ENCODE results near the gene CCL28. TPM values are rescaled to one million over a fixed set of nuclear protein-coding genes. Genes with fewer than 3 reads are reported as not detected.

Gene CCL28
- polyA plus RNA-seq, 1 experiment, result 0.29 TPM

DNA sequence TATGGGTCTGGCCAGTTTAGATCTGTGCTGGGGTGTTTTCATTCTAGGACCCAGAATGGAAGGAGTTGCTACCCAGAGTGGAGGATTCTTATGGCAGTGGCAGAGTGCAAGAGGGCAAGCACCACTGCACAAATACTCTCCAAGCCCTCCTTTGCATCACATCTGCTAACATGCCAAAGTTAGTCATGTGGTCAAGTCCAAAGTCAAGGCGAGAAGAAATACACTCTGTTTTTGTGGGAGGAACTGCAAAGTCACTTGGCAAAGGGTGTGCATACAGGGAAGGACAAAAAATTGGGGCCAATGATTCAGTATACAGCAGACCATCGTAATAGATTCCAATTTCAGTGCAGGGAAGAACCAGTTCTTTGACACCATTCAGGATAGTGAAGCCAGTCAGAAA lies 55.1 kb downstream of the CCL28 start:
- Histone ChIP-seq H3K4me3 (ENCODE audit: low read depth, low read length) (no peak overlapping the region), H3K27me3 (ENCODE audit: control insufficient read depth, insufficient read depth, low read length) (no peaks in the 10 kb centered on the region), H3K36me3 (ENCODE audit: control insufficient read depth, insufficient read depth, low read length) (no peaks in the 10 kb centered on the region)
- ChIA-PET POLR2A (no interaction called here), CTCF (no interaction called here)
- no peak for DNase-seq (ENCODE audit: low read depth)
- TF ChIP-seq CTCF (IDR thresholded peaks at IDR 0.05; ENCODE audit: insufficient read depth, low read depth, low read length), result no peak

DNA sequence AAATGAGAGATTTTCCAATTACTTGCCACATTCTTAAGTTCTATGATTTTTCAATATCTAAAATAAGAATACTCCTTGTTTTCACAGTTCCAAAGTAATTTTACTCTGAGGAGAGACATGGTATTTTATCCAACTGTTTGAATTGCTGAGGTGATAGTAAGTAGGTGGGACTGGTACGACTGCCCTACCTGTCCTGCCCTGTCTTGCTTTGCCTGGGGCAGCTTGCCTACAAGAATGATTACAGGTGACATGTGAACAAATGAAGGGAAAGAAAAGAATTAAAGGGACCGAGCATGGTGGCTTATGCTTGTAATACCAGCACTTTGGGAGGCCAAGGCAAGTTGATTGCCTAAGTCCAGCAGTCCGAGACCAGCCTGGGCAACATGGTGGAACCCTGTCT lies 57.4 kb downstream of the CCL28 start:
- no peak for DNase-seq (ENCODE audit: low read depth)
- ChIA-PET POLR2A (no interaction called here), CTCF (no interaction called here)
- Histone ChIP-seq H3K36me3 (ENCODE audit: control insufficient read depth, insufficient read depth, low read length) (no peaks in the 10 kb centered on the region), H3K27me3 (ENCODE audit: control insufficient read depth, insufficient read depth, low read length) (no peaks in the 10 kb centered on the region), H3K4me3 (ENCODE audit: low read depth, low read length) (no peak overlapping the region)
- TF ChIP-seq CTCF (IDR thresholded peaks at IDR 0.05; ENCODE audit: insufficient read depth, low read depth, low read length), result no peak

GRCh38 chr5:43353668-43354067 lies 58.5 kb downstream of the CCL28 start:
- Histone ChIP-seq H3K36me3 (ENCODE audit: control insufficient read depth, insufficient read depth, low read length) (no peaks in the 10 kb centered on the region), H3K4me3 (ENCODE audit: low read depth, low read length) (no peak overlapping the region), H3K27me3 (ENCODE audit: control insufficient read depth, insufficient read depth, low read length) (no peaks in the 10 kb centered on the region)
- ChIA-PET POLR2A (no interaction called here), CTCF (no interaction called here)
- DNase-seq (ENCODE audit: low read depth), result no peak
- TF ChIP-seq CTCF (IDR thresholded peaks at IDR 0.05; ENCODE audit: insufficient read depth, low read depth, low read length), result no peak

DNA sequence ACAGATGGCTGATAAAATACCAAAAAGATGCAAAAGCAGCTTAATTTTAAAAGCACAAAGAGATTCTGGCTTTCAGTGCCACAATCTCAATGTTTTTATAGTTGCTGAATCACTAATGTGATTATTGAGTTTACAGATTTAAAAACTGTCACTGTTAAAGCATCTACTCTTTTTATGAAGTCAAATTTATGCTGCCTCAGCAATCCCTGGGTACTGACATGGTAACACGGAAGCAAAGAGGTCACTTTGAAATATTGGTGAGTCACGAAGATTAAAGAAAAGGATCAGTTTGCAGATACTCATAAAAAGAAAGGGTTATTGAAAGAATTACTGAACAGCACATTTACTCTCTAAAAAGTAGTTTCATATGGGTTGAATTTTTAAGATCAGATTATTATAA lies 59.3 kb downstream of the CCL28 start:
- DNase-seq (ENCODE audit: low read depth), result no peak
- ChIA-PET POLR2A (no interaction called here), CTCF (no interaction called here)
- no peak for TF ChIP-seq CTCF (IDR thresholded peaks at IDR 0.05; ENCODE audit: insufficient read depth, low read depth, low read length)
- H3K4me3 ChIP-seq (ENCODE audit: low read depth, low read length), result no peak overlapping the region
- H3K36me3 ChIP-seq (ENCODE audit: control insufficient read depth, insufficient read depth, low read length), result no peaks in the 10 kb centered on the region
- no peaks in the 10 kb centered on the region; the same call in 1 of the 2 replicates for H3K27me3 ChIP-seq (ENCODE audit: control insufficient read depth, insufficient read depth, low read length)

GRCh38 chr5:43352131-43352530 lies 60.1 kb downstream of the CCL28 start:
- no peak for DNase-seq (ENCODE audit: low read depth)
- CTCF ChIA-PET, result interaction anchor here (1.3 kb wide), 1 partner anchor 46 kb away, joined by 3 read pairs; no protein-coding TSS in a partner anchor

More at GRCh38 chr5:43352131-43352530, 60.1 kb downstream of the CCL28 start:
- POLR2A ChIA-PET, result no interaction called here
- Histone ChIP-seq H3K36me3 (ENCODE audit: control insufficient read depth, insufficient read depth, low read length) (no peaks in the 10 kb centered on the region), H3K4me3 (ENCODE audit: low read depth, low read length) (no peak overlapping the region), H3K27me3 (ENCODE audit: control insufficient read depth, insufficient read depth, low read length) (no peaks in the 10 kb centered on the region; the same call in 1 of the 2 replicates)
- TF ChIP-seq CTCF (IDR thresholded peaks at IDR 0.05; ENCODE audit: insufficient read depth, low read depth, low read length), result no peak

Measured in BJ (cell line).